ENCODE data around the gene TENM3.

DNA sequence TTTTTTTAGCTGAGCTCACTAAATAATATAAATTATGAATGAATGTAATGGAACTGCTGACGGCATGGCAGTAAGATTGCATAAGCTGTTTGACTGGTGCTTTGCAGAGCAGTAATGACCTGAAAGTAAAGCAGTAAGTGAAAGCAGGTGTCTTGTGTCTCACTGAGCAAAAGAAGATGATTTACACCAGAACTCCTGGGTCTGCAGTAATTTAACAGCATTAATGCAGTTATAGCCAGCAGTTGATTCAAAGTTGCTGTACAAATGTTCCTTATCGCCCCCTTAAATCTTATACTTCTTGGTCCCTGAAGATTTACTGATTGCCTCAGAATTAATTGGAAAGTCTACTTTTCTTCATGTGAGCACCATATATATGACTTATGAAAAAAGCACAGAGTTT is 486.3 kb downstream of the TENM3 start:
- TF ChIP-seq POLR2A (IDR thresholded peaks at IDR 0.05): no peak
- TF ChIP-seq, protein P1, sequence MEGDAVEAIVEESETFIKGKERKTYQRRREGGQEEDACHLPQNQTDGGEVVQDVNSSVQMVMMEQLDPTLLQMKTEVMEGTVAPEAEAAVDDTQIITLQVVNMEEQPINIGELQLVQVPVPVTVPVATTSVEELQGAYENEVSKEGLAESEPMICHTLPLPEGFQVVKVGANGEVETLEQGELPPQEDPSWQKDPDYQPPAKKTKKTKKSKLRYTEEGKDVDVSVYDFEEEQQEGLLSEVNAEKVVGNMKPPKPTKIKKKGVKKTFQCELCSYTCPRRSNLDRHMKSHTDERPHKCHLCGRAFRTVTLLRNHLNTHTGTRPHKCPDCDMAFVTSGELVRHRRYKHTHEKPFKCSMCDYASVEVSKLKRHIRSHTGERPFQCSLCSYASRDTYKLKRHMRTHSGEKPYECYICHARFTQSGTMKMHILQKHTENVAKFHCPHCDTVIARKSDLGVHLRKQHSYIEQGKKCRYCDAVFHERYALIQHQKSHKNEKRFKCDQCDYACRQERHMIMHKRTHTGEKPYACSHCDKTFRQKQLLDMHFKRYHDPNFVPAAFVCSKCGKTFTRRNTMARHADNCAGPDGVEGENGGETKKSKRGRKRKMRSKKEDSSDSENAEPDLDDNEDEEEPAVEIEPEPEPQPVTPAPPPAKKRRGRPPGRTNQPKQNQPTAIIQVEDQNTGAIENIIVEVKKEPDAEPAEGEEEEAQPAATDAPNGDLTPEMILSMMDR (IDR thresholded peaks at IDR 0.05): no peak
- TF ChIP-seq POLR2AphosphoS5 (IDR thresholded peaks at IDR 0.05; ENCODE audit: insufficient read depth in 1 of 2, low read depth in 1 of 2): no peak

Measured in vagina (tissue), 2 donors.